Activated naive CD4-positive, alpha-beta T cell treated with anti-CD3 and anti-CD28 coated beads for 36 hours (primary cell): Measurements from ENCODE around the gene PCDHB3. TPM values are rescaled to one million over a fixed set of nuclear protein-coding genes. Genes with fewer than 3 reads are reported as not detected.
"Not testable (repeated sequence)": the region's sequence is repeated elsewhere in the genome, so short reads cannot be mapped to it uniquely, and the experiment has no call there.

Experiments used
- CTCF ChIA-PET: fragments of 350-600 bp; sonication (Branson Sonifier 250); formaldehyde crosslinking; loops from one replicate; lab custom pipeline; 2021; ENCODE audit warnings: antibody characterized with exemption; lab: Charles Lee
- DNase-seq: peaks from one replicate; pipeline ENCODE4 v3.0.0-alpha.2; 2020
- H3K27ac Mint-ChIP-seq: one replicate; pipeline ENCODE4 v1.8.0; 2021; ENCODE audit warnings: mild to moderate bottlenecking, mixed read lengths
- H3K27me3 Mint-ChIP-seq: one replicate; pipeline ENCODE4 v1.8.0; 2021; ENCODE audit warnings: low read depth, mixed read lengths
- H3K36me3 Mint-ChIP-seq: one replicate; pipeline ENCODE4 v1.8.0; 2021; ENCODE audit warnings: low read depth, mixed read lengths
- H3K4me1 Mint-ChIP-seq: one replicate; pipeline ENCODE4 v1.8.0; 2021; ENCODE audit warnings: low read depth, mixed read lengths
- H3K4me3 Mint-ChIP-seq: one replicate; pipeline ENCODE4 v1.8.0; 2021; ENCODE audit warnings: mild to moderate bottlenecking, moderate library complexity, mixed read lengths
- H3K9me3 Mint-ChIP-seq: one replicate; pipeline ENCODE4 v1.8.0; 2021; ENCODE audit warnings: mixed read lengths
- intact Hi-C: fragments of 100-400 bp; cut with micrococcal nuclease; formaldehyde crosslinking; loops from one replicate; pipeline ENCODE4 v1.15.1; 2023
- total RNA-seq, 2 experiments: library from RNA; stranded (reverse); gene quantifications; one replicate each; pipeline ENCODE4 v1.2.3, GENCODE V29; 2021

The PCDHB3 gene
- total RNA-seq, 2 experiments from 2014 or later, result not detected

DNA sequence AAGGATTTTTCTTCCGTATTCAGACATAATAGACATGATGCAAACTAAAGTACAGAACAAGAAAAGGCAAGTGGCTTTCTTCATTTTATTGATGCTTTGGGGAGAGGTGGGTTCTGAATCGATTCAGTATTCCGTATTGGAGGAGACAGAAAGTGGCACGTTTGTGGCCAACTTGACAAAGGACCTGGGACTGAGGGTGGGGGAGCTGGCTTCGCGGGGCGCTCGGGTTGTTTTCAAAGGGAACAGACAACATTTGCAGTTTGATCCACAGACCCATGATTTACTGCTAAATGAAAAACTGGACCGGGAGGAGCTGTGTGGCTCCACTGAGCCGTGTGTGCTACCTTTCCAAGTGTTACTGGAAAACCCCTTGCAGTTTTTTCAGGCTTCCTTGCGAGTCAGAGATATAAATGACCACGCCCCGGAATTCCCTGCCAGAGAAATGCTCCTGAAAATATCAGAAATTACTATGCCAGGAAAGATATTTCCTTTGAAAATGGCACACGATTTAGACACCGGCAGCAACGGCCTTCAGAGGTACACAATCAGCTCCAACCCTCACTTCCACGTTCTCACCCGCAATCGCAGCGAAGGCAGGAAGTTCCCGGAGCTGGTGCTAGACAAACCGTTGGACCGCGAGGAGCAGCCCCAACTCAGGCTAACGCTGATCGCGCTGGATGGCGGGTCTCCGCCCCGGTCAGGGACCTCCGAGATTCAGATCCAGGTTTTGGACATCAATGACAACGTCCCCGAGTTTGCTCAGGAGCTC, 50.1 kb downstream of the PCDHB3 start:
- Mint-ChIP-seq H3K27ac (no peak overlapping the region), H3K9me3 (peaks cover 22% of the 10 kb centered on the region), H3K4me1 (peaks cover 4% of the 10 kb centered on the region), H3K4me3 (no peak overlapping the region), H3K36me3 (peaks cover 11% of the 10 kb centered on the region), H3K27me3 (peaks cover 39% of the 10 kb centered on the region)
- intact Hi-C loops, result no loop called here
- CTCF ChIA-PET, result interaction anchor here (0.7 kb wide), 1 partner anchor 12 kb away, joined by 3 read pairs; no protein-coding TSS in a partner anchor
- DNase-seq, result no peak

DNA sequence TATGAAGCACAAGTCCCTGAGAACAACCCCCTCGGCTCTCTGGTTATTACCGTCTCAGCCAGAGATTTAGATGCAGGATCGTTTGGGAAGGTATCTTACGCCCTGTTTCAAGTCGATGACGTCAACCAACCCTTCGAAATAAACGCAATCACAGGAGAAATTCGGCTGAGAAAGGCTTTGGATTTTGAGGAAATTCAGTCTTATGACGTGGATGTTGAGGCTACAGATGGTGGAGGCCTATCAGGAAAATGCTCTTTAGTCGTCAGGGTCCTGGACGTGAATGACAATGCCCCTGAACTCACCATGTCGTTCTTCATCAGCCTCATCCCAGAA, 50.7 kb downstream of the PCDHB3 start:
- peaks cover 22% of the 10 kb centered on the region for H3K9me3 Mint-ChIP-seq
- intact Hi-C loops, result no loop called here
- H3K4me3 Mint-ChIP-seq, result no peak overlapping the region
- no peak overlapping the region for H3K27ac Mint-ChIP-seq
- peaks cover 4% of the 10 kb centered on the region for H3K4me1 Mint-ChIP-seq
- CTCF ChIA-PET, result no interaction called here
- peaks cover 12% of the 10 kb centered on the region for H3K36me3 Mint-ChIP-seq
- no peak for DNase-seq
- peaks cover 43% of the 10 kb centered on the region for H3K27me3 Mint-ChIP-seq

DNA sequence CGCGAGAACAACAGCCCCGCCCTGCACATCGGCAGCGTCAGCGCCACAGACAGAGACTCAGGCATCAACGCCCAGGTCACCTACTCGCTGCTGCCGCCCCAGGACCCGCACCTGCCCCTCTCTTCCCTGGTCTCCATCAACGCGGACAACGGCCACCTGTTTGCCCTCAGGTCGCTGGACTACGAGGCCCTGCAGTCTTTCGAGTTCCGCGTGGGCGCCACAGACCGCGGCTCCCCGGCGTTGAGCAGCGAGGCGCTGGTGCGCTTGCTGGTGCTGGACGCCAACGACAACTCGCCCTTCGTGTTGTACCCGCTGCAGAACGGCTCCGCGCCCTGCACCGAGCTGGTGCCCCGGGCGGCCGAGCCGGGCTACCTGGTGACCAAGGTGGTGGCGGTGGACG, 51.4 kb downstream of the PCDHB3 start:
- H3K27ac Mint-ChIP-seq, DNase-seq, CTCF ChIA-PET, H3K4me1 Mint-ChIP-seq, intact Hi-C loops, H3K4me3 Mint-ChIP-seq: not testable (repeated sequence)
- H3K9me3 Mint-ChIP-seq, result peaks cover 24% of the 10 kb centered on the region
- H3K36me3 Mint-ChIP-seq, result peaks cover 14% of the 10 kb centered on the region
- H3K27me3 Mint-ChIP-seq, result peaks cover 50% of the 10 kb centered on the region

DNA sequence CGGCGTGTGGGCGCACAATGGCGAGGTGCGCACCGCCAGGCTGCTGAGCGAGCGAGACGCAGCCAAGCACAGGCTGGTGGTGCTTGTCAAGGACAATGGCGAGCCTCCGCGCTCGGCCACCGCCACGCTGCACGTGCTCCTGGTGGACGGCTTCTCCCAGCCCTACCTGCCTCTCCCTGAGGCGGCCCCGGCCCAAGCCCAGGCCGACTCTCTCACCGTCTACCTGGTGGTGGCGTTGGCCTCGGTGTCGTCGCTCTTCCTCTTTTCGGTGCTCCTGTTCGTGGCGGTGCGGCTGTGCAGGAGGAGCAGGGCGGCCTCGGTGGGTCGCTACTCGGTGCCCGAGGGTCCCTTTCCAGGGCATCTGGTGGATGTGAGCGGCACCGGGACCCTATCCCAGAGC, 51.8 kb downstream of the PCDHB3 start:
- intact Hi-C loops, H3K4me3 Mint-ChIP-seq, DNase-seq, H3K4me1 Mint-ChIP-seq, CTCF ChIA-PET, H3K27ac Mint-ChIP-seq: not testable (repeated sequence)
- H3K9me3 Mint-ChIP-seq, result peaks cover 27% of the 10 kb centered on the region
- peaks cover 16% of the 10 kb centered on the region for H3K36me3 Mint-ChIP-seq
- H3K27me3 Mint-ChIP-seq, result peaks cover 55% of the 10 kb centered on the region

Other genes starting within 250 kb of the PCDHB3 start
- gene PCDHA10, start 244.6 kb upstream of the PCDHB3 start, total RNA-seq, result not detected
- not detected for gene PCDHA11, start 231.5 kb upstream of the PCDHB3 start, total RNA-seq
- not detected for gene PCDHA12, start 225.2 kb upstream of the PCDHB3 start, total RNA-seq
- gene PCDHA13, start 218.3 kb upstream of the PCDHB3 start, total RNA-seq, result not detected
- gene PCDHAC1, start 174.2 kb upstream of the PCDHB3 start, total RNA-seq, result not detected
- gene PCDHAC2, start 134.0 kb upstream of the PCDHB3 start, total RNA-seq, result not detected
- not detected for gene PCDHB1, start 49.1 kb upstream of the PCDHB3 start, total RNA-seq
- gene PCDHB2, start 5.9 kb upstream of the PCDHB3 start, total RNA-seq, result not detected
- gene PCDHB4, start 21.3 kb downstream of the PCDHB3 start, total RNA-seq, result not detected
- gene PCDHB5, start 34.7 kb downstream of the PCDHB3 start, total RNA-seq, result not detected
- not detected for gene PCDHB6, start 49.6 kb downstream of the PCDHB3 start, total RNA-seq
- gene PCDHB7, start 72.2 kb downstream of the PCDHB3 start, total RNA-seq, result not detected
- not detected for gene PCDHB8, start 77.3 kb downstream of the PCDHB3 start, total RNA-seq
- not detected for gene PCDHB16, start 81.9 kb downstream of the PCDHB3 start, total RNA-seq
- not detected for gene PCDHB9, start 86.7 kb downstream of the PCDHB3 start, total RNA-seq
- gene PCDHB10, start 91.9 kb downstream of the PCDHB3 start, total RNA-seq, result not detected
- gene PCDHB11, start 99.2 kb downstream of the PCDHB3 start, total RNA-seq, result not detected
- gene PCDHB12, start 108.2 kb downstream of the PCDHB3 start, total RNA-seq, result not detected
- gene PCDHB13, start 113.4 kb downstream of the PCDHB3 start, total RNA-seq, result not detected
- not detected for gene PCDHB14, start 122.9 kb downstream of the PCDHB3 start, total RNA-seq
- gene PCDHB15, start 144.9 kb downstream of the PCDHB3 start, total RNA-seq, result not detected
- gene SLC25A2, start 203.6 kb downstream of the PCDHB3 start, total RNA-seq, result not detected
- gene TAF7, start 220.3 kb downstream of the PCDHB3 start, total RNA-seq, result 10 to 100 TPM; 57.0 to 57.9 TPM
- not detected for gene PCDHGA1, start 230.0 kb downstream of the PCDHB3 start, total RNA-seq
- gene PCDHGA2, start 238.3 kb downstream of the PCDHB3 start, total RNA-seq, result not detected
- gene PCDHGA3, start 243.4 kb downstream of the PCDHB3 start, total RNA-seq, result not detected
- not detected for gene PCDHGB1, start 249.6 kb downstream of the PCDHB3 start, total RNA-seq